NCI-H146 treated with DMSO at 0.1 percent for 48 hours (cell line): ENCODE results near the gene CD37.
"Not testable (repeated sequence)": the region's sequence is repeated elsewhere in the genome, so short reads cannot be mapped to it uniquely, and the experiment has no call there.

ENCODE experiments used
- DNase-seq: peaks from one replicate; lab custom pipeline; 2025; ENCODE audit not compliant: unreplicated experiment; lab: John Stamatoyannopoulos, UW

CD37 gene

DNA sequence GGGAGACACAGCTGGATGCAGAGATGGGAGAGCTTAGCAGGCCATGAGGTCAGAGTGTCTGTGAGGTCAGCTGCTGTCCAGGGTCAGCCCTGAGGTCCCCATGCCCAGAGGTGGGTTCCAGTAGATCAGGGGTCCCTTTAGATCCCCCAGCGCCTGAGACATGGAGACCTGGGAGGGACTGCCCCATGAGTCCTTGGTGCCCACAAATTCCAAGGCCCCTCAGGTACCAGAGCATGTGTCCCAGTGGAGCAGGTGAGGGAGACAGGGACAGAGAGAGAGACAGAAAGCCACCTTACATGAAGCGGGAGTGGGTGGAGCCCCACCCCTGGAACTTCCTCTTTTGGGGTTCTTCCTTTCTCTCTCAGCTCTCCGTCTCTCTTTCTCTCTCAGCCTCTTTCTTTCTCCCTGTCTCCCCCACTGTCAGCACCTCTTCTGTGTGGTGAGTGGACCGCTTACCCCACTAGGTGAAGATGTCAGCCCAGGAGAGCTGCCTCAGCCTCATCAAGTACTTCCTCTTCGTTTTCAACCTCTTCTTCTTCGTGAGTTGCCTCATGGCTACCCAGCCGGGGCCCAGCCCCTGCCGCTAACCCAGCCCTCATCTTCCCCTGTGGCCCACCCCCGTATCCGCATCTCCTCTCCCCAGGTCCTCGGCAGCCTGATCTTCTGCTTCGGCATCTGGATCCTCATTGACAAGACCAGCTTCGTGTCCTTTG lies at the start of gene CD37:
CD37 (plus strand) TSS at position 336 of the 713 bp plus-strand sequence; CDS start at position 471, 135 bp downstream.
- DNase-seq = no peak

GRCh38 chr19:49287141-49287770 lies 48.0 kb upstream of the CD37 start:
- DNase-seq = no peak

DNA sequence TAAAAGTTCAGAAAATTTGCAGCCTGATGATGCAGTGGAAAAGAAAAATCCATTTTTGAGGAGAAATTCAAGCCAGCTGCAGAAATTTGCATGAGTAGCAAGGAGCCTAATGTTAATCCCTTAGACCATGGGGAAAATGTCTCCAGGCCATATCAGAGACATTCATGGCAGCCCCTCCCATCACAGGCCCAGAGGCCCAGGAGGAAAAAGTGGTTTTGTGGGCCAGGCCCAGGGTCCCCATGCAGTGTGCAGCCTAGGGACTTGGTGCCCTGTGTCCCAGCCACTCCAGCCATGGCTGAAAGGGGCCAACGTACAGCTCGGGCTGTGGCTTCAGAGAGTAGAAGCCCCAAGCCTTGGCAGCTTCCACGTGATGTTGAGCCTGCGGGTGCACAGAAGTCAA lies 47.0 kb upstream of the CD37 start:
- DNase-seq = not testable (repeated sequence)

DNA sequence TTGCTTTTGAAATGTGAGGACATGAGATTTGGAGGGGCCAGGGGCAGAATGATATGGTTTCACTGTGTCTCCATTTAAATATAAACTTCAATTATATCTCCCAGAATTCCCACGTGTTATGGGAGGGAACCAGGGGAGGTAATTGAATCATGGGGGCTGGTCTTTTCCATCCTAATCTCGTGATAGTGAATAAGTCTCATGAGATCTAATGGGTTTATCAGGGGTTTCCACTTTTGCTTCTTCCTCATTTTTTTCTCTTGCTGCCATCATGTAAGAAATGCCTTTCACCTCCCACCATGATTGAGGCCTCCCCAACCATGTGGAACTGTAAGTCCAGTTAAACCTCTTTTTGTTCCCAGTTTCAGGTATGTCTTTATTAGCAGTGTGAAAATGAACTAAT lies 45.9 kb upstream of the CD37 start:
- DNase-seq = not testable (repeated sequence)

GRCh38 chr19:49290517-49290916 lies 44.7 kb upstream of the CD37 start:
- DNase-seq = no peak

DNA sequence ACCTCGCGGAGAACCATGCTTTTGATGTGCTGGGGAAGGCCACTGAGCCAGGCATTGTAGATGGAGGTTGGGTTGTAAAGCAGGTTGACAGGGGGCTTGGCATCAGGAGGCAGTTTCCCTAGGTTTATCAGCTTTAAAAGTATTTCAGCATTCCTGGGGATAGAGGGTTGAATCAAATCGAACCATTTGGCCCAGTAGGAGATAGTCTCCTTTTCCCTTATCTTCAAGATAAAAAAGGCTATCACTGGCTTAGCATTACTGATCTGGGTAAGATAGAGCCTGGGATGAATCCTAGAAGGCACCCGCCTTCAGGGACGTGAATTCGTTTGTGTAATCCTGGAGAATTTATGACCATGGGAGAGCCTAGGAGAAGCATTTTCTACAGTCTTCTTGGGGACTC lies 40.8 kb upstream of the CD37 start:
- no peak for DNase-seq

DNA sequence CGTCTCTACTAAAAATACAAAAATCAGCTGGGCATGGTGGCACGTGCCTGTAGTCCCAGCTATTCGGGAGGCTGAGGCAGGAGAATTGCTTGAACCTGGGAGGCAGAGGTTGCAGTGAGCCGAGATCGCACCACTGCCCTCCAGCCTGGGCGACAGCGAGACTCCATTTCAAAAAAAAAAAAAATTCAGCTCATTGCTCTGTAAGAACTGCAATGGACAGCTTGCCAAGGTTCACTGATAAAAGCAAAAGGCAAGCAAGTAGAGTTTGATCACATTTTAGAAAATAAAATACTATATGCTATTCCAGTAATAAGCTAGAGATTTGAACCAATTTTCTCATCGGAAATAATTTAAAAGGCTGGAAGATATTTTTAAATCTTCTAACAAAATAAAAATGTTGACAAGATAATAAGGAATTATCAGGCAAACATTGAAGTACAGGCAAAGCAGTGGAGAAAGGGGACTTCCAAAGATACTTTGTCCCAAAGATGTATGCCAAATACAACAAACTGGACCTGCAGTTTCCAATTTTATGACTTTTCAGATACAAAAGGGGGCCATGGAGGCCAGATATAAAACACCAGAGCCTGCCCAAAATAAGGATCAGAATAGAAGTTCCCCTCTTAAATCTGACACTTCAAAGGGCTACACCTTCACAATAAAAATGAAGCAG lies 39.9 kb upstream of the CD37 start:
- no peak for DNase-seq

DNA sequence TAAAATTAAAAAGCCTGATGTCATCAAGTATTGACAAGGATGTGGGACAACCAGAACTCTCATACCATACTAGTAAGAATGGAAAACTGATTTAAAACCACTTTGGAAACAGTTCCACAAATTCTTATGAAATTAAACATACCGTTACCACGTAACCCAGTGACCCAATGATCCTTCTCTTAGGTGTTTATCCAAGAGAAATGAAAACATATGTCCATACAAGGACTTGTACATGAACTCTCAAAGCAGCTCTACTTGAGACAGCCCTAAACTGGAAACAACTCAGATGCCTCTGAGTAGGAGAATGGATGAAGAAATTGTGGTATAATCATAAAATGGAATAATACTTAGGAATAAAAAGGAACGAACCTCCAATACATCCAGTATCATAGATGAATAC lies 37.8 kb upstream of the CD37 start:
- DNase-seq = no peak

DNA sequence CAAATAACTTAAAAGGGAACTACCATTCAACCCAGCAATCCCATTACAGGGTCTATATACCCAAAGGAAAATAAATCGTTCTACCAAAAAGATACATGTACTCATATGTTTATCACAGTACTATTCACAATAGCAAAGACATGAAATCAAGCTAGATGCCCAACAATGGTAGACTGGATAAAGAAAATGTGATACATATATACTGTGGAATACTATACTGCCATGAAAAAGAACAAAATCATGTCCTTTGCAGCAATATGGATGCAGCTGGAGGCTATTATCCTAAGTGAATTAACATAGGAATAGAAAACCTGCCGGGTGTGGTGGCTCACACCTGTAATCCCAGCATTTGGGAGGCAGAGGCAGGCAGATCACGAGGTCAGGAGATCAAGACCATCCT lies 36.6 kb upstream of the CD37 start:
- not testable (repeated sequence) for DNase-seq

- DNase-seq = peak; percentile 2
Observed at GRCh38 chr19:49301165-49301865, 33.9 kb upstream of the CD37 start.

DNA sequence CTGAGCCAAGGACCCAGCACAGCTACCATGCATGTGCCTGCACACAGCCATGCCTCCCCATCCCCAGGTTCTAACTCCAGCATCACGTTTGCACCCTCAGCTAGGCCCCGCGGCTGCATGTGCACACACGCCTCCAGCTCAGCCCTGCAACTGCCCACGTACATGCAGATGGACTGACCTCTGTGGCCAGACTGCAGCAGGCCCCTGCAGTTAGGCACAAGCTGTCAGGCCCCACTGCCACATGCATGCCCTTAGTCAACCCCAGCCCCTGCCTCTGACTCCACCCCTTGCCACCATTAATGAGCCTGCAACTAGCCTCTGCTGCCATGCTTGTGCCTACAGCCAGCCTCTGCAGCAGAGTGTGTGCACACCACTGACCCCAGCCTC lies 33.3 kb upstream of the CD37 start:
- DNase-seq = no peak

DNA sequence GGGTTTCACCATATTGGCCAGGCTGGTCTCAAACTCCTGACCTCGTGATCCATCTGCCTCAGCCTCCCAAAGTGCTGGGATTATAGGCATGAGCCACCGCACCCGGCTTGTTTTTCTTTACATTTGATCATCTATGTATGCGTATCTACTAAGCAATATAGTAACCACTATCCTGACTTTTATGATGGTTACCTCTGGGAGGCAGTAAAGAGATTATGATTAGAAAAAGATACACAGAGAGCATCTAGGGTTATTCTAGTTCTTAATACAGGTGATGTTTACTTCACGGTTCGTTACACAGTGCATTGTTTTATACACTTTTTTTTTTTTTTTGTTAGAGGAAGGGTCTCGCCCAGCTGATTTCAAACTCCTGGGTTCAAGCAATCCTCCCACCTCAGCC lies 28.5 kb upstream of the CD37 start:
- not testable (repeated sequence) for DNase-seq

DNA sequence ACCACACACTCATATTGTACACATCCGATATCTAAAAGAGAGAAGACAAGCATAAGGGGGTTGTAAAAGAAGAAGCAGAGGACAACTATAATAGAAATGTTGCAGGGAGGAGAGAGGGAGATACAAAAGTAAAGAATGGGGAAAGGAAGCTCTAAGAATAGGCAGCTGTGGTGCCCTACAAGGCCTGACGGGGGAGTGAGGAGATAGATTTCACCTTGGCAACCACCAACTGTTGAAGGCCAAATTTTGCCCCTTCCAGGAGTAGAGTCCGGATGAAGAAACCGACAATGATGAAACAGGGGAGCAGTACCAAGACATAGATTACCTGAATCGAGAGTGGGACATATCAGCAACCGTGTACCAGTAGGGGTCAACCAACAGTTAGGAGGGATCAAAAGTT lies 26.1 kb upstream of the CD37 start:
- DNase-seq = no peak

DNA sequence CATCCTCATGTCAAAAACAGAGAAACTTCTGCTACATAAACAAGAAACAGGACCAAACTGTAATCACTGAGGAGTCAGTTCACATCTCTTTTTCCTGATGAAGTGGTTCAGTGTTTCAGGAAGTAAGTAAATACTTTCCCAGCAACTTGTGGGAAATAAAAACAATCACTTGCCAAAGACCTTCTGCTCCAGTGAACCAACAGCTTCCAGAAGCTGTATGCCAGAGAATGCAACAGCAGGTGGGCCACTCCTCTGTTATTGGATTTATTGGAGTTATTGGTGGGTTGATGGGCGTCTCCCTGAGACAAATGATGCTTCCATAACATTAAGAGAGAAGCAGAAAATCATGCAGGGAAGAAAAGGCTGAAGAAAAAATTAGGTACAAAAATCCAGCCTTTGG lies 20.1 kb upstream of the CD37 start:
- DNase-seq = no peak

GRCh38 chr19:49316284-49316683 lies 18.9 kb upstream of the CD37 start:
- no peak for DNase-seq

- no peak for DNase-seq
Observed at GRCh38 chr19:49318296-49318695, 16.9 kb upstream of the CD37 start.

DNA sequence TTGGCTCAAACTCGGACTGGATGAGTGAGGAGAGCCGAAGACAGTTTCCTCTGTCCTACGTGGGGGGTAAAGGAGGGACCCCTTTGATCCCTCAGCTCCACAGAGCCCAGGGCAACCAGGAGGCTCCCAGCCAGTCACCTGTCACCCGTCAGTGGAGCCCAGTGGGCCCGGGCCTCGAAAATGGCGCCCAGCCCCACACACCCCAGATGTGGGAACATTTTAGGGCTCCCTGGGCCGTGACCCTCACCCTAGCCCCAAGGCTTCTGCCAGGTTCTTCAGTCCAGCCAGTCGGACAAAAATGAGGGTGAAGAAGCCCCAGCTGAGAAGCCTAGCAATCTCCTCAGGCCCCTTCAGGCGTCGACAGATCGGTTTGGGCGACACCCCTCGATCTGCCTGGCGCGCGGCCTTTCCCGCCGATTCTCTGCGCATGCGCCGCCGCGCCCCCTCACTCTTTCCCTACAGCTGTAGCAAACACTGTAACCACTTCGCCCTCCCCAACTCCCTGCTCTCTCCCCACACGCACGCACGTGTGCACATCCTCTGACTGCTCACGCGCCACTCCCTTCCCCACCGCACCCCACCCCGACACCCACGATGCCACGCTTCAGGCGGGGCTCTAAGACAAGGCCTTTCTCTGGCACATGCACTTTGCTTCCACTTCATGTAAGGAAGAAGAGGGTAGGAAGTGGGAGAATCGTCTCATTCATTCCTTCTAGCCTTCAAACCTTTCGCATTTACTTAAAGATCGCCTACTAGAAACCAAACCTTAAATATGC lies 10.2 kb upstream of the CD37 start, which contains the start of gene SLC6A16:
SLC6A16 (minus strand) TSS at position 391 of the 776 bp plus-strand sequence. CDS start 13,844 bp downstream, outside the sequence.
- DNase-seq = no peak

GRCh38 chr19:49325756-49326155 lies 9.4 kb upstream of the CD37 start:
- not testable (repeated sequence) for DNase-seq

DNA sequence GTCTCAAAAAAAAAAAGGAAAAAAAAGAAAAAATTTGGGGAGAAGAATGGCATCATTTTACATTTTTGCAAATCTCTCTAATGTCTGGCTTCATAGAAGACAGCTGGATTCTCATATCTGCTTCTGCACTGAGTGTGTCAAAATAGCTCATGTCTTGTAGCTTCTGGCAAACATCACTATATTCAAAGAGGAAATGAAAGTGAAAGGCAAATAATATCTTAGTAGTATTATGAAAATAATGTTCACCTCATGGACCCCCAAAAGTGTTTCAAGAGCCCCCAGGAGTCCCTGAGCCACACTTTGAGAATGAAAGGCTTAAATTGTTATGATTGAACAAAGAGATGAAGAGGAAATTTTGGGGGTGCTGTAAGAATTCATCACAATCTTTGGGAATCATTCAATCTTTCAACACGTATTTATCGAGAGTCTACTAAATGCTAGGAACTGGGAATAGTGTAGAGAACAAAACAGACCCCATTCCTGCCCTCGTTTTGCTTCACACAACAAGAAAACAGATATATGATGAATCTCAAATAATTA lies 9.0 kb upstream of the CD37 start:
- DNase-seq = no peak

GRCh38 chr19:49327878-49328544 lies 7.2 kb upstream of the CD37 start:
- DNase-seq = no peak
